Left hindlimb (tissue), 1 donor: Measurements from ENCODE around the gene AOPEP.
A peak's percentile ranks its signal among the peaks of the same experiment; 100 is the strongest.

Experiments
- DNase-seq: peaks from one replicate; pipeline ENCODE4 v3.0.0-alpha.2; 2018

The AOPEP gene

DNA sequence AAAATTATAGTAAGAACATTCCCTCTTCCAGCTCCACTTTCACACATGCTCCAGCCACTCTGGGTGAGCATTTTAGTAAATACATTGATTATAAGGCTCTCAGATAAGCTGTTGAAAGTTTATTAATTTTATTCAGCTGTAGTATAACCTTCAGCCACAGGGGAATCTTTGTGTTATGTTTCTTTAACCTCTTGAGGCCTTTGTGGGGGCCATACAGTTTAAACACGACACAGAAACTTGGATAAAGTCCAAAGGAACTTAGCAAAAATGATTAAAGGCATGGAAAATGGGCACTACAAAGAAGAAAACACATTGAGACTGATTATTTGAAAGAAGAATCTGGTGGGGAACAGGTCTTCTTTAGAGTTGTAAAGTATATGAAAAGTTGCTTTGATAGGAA is 70.2 kb downstream of the AOPEP start:
- DNase-seq: no peak

DNA sequence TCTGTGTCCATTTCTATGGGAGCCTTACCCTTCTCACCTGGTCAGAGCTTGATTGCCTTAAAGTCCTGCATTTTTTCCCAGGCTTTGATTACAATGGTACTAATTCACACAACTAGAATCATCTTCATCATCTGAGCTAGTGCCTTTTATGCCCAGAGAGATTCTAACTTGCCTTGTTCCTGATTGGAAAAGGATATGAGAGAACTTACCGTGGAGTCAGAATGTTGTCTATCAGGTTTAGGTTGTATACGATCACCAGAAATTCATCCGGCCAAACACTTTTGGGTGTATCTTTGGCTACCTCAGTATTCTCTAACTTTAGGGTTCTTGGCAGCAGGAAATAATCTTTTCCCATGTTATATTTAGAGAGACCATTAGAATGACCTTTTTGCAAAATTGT is 71.7 kb downstream of the AOPEP start:
- DNase-seq: no peak

DNA sequence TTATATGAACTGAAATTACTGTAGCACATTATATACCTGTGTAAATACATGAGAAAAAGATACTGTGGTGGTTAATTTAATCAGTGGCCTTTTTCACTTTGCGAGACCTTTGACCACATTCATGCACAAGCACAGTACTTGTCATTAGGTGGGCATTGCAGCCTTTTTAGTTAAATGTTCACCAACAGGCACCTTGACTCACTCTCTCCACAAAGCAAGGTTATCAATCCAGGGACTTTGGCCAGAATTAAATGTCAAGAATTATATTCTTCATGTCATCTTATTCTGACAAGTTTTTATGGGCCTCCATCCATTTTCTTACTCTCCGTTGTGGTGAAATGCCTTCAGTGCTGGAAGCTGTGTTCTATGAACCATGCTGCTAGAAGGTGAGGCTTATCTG is 72.2 kb downstream of the AOPEP start:
- DNase-seq: no peak

DNA sequence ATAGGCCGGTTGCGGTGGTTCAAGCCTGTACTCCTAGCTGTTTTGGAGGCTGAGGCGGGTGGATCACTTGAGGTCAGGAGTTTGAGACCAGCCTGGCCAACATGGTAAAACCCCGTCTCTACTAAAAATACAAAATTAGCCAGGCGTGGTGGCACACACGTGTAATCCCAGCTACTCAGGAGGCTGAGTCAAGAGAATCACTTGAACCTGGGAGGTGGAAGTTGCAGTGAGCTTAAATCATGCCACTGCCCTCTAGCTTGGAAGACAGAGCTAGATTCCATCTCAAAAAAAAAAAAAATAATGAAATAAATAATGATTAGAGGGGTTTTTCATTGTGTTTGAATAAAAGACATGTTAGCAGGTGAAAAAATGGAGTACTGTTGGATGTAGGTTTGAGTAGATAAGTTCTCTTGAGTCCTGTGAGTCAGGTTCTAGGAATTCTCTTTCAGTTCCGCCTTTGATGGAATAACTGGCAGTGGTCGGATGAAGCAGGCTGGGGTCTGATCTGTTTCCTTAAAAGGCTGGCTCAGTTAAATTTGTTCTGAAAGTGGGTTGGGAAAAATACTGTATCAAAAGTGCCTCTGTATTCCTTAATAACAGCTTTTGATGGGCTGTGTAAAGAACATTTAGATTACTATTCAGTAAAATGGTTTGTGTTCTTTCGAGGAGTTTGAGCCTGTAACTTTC is 73.2 kb downstream of the AOPEP start:
- peak; percentile 56 for DNase-seq

DNA sequence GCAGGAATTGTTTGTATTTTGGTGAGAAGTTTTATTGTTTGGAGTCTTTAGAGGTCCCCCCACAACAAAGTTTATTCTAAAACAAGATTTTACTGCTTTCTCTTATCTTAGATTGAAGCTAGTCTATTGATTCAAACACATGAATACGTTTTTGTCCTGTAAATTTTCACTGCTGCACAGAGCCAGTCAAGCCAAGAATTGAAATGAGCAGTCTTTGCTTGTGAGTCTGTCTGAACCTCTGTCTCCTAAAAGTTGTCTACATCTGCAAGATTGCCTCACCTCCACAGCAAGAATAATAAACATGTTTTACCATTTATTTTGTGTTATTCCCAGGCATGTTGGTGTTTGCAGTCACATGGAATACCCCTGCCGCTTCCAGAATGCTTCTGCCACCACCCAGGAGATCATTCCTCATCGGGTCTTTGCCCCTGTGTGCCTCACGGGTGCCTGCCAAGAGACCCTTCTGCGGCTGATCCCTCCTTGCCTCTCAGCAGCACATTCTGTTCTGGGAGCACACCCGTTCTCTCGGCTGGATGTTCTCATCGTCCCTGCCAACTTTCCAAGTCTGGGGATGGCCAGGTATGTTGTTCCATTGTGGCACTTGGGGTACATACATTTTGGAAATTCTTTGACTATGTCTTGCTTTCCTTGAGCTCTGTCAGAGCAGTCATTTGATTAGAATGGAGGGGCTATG is 74.1 kb downstream of the AOPEP start:
- no peak for DNase-seq

DNA sequence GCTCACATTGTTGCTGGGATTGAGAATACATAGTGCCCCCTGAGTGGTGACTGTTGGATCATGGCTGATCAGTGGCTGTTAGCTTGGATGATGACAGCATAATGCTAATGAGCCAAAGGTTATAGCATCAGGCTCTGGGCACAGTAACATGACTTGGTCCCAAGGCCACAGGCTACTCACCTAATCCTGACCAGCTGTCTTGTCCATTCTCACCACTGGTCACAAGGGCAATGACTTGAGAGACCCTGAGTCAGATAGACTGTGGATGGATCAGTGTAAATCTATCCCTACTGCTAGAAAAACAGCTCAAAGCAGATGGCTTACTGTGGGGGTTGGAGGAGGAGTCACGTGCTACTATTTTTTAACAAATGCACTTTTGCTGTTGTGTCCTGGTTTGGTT is 74.7 kb downstream of the AOPEP start:
- DNase-seq: no peak

DNA sequence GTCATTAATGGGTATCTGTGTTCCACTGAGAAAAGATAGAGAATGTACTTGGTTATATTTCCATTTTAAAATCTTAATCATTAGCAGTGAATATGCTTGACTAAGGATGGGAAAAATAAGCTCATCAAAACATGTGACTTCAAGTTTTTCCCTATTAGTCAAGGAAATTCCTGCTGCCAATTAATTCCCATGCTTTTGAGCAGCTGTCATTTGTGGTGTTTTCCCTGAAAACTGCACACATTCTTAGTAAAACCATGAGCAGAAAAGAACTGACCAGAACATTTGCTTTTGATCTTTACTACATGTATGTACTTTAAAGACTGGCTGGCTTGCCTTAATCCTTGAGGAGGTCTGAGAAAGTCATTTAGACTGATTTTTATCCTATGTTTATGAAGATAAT is 75.2 kb downstream of the AOPEP start:
- no peak for DNase-seq

DNA sequence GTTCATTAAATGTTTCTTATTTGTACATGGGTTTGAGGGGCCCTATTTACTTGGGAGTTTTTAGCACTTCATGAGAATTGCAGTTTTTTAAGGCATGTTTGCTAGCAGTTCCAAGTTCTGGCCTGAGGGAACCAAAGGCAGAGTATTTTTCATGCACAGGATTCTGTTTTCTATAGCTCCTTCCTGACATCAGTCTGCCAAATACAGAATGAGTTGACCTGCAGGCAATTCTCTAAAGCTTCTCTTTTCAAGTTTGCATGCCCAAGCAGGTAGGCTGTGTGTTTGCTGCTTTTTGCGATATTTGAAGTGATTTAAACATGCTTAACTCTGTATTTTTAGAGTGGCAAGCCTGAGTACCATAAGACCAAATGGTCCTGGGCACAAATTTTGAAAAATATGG is 75.8 kb downstream of the AOPEP start:
- DNase-seq: no peak

DNA sequence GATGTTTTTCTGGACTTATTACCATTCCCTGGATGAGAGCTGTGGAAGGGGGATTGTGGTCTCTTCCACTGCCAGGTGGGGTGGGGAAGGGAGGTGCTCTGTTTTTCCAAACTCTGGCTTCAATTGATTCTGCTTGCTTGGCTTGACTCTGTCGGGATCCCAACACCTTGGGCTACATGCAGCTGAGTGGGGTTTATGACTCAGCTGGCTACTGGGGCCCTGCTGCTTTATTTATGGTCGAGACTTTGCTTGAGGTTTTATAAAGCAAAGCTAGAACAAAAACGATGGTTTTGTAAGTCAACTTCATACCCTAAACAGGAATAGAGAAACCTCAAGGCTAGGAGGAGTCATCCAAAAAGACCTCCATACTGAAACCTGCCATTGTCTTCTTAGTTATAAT is 76.3 kb downstream of the AOPEP start:
- DNase-seq: peak; percentile 62

DNA sequence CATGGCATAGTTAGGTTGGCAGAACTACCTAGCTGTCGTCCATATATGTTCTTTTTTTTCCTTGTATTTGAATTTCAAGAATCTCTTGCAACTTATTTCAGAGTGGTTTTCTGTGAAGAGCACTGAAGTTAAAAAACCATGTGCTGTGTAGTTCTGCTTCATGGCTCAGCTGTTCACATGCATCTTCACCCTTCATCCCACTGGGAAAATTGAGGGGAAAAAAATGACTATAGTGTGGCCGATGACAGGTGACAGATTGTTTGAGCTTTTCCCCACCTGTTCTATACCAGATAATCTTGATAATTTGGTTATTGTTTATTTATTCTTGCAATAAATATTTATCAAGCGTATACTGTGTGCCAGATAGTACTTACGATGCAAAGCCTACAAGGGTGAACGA is 77.8 kb downstream of the AOPEP start:
- no peak for DNase-seq

DNA sequence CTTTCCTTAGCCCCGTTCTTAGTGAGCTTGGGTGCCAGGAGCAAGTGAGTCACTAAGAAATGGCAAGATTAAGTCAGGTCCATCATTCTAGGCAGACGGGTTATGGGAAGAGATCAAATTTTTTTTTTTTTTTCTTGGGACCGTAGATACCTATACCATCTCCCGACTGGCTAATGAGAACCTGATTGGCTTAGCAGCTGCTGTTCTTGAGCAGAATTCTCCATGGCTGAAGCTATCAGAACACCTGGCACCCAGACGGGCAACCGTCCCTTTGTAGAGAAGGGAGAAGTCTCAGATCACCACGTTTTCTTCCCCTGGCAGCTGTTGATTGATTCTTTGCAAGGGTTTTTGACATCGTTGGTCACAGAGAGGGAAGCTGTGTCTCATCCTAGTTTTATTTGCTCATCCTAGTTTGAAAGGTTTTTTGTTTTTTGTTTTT is 78.6 kb downstream of the AOPEP start:
- DNase-seq: no peak

DNA sequence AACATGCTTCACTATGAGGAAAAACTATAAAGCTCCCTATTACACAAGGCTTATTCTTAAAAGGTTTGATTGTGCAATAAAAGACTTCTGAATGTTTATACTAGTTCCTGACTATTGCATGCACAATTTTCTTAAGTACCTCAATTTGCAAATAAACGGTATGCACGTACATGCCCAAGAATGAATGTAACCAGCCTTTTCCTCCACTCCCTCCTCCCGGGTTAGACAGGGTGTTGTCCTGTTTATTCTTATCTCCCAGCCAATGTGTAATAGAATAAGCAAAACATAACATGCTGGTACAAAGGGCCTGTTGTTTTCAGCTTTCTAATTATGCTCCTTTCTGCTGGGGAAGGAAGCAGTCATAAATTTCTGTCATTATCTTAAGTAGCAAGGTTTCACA is 79.1 kb downstream of the AOPEP start:
- no peak for DNase-seq

DNA sequence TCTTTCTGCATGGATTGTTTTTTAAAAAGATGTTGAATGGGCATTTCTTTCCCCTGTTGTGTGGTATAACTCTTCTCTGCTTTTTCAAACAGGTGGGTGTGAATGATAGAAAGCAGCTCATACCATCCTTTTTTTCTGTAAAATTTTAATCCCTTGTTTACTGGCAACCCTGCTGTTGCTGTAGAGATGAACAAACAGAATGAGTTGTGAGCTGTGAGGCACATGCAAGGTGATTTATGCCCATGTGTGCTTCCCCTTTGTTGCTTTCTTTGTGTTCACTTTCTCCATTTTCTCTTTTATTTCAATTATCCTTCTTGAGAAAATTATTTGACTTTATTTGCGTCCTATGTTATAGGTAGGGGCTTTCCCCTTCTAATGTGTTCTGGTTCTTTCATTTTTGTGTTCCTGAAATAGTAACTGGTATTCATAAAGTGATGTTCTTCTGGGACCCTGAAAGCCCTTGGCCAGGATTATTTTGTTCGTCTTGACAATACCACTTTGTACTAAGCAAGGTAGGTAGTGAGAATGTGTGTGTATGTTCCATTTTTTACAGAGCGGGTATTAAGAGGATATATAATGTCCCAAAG is 79.9 kb downstream of the AOPEP start:
- DNase-seq: no peak

DNA sequence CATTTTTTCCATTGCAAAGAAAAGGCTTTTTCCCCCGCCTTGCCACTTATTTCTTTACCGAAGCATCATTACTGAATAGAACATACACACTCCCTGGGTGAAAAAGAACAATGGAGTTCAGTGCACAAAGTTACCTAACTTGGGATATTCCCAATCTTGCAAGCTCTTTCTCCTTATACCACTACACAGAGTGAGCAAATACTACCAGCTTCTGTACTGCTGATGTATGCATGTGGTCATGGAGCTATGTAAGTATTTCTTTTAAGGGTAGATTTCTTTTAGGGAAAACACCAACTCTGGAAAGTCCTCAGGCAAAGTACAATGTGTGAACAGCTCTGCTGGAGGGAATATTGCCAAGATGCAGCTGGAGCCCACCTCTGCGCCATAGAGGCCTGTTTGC is 81.1 kb downstream of the AOPEP start:
- no peak for DNase-seq

DNA sequence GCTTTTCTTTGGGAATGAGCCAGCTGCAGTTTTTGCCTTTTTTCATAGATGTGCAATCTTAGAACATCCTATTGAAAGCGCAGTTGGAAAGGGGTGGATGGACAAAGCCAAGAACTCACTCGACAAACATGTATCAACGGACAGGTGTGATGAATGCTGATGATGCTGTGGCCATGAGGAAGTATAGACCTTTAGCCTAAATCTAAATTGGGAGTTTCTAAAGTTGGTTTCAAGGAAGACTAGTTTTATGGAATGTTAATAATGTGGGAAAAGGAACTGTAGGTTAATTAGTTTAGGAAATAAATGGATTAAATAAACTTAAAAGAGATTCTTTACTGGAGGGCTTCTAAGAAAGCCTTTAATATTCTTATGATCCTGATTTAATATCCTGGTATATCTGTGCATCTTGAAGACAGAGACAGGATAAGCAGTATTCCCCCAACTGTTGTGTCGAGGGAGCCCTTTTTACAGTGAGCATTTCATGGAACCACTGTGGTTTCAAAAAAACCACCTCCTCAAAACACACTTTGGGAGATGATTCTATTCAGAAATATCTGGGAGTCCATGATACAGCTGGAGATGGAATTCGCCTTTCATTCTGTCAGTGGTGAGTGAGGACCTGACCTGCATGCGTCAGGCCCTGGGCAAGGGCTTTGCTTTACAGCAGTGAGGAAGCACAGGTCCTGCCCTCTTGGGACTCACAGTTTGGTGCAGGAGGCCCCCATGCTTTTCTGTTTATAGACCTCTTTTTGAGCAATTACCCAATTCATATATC is 82.6 kb downstream of the AOPEP start:
- DNase-seq: no peak

DNA sequence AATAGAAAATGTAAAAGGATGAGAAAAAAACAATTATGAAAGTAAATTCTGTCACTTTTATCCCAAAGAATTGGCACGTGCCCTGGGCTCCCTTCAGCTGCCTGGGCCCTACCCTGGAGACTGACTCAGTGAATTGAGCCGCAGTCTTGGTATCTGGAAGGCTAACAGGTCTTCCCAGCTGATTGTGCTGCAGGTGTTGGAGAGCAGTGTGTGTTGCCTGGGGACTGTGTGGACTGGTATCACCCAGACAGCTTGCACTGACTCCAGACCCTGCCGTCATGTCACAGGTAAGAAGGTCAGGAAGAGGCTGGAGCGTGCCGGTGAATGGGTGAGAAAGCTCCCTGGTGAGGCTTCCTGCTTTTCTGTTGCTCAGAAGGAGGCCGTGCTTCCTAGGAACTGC is 83.3 kb downstream of the AOPEP start:
- no peak for DNase-seq

DNA sequence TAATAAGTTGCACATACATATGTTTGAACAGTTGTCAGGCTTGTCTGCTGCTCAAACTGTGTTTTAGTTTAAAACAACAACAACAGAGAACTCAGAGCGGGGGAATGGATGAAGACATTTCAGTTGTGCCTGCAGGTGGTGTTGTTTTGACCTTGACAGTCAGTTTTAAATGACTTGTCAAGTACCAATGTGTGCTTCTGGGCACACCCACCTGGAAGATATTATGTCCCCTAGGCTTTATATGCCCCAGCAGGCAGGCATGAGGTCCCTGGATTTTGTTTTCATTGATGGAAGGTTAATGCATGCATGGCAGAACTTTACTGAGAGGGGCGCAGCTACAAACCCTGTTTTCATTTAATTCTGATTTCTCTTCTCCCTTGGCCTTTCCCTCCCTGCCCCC is 84.6 kb downstream of the AOPEP start:
- no peak for DNase-seq

DNA sequence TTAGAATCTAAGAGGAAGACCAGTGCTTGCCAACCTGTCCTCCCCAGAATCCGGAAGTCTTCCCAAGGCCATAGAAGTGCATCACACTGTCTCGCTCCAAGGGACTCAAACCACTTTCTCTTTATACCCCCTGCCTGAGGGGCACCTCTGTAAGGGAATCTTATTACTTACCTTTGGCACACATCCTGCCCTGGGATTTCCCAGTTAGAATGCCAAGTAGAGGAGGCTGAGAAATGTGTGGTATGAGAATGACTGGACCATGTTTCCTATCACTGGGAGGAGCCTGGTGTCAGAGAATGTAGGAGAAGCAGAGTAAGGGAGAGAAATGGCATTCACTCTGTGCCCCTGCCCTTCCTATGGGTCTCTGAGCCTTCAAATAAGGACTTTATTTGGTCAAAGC is 85.8 kb downstream of the AOPEP start:
- no peak for DNase-seq

DNA sequence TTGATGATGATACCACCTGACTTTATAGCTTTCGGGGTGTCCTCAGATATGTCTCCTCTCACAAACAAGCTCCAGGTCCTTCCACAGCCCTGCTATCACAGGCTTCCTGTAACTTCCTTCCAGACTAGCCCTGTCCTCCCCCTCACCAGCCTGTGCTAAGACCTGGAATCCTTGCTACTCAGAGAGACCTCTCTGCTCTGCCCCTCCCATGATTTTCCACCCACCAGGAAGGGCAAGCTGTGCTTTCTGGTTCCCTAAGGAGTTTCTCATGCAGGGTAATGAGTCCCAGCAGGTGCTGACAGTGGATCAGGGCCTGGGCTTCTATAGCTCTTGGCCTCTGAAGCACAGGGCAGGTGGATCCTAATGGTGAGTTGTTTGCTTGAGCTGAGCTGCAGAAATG is 86.9 kb downstream of the AOPEP start:
- DNase-seq: no peak

DNA sequence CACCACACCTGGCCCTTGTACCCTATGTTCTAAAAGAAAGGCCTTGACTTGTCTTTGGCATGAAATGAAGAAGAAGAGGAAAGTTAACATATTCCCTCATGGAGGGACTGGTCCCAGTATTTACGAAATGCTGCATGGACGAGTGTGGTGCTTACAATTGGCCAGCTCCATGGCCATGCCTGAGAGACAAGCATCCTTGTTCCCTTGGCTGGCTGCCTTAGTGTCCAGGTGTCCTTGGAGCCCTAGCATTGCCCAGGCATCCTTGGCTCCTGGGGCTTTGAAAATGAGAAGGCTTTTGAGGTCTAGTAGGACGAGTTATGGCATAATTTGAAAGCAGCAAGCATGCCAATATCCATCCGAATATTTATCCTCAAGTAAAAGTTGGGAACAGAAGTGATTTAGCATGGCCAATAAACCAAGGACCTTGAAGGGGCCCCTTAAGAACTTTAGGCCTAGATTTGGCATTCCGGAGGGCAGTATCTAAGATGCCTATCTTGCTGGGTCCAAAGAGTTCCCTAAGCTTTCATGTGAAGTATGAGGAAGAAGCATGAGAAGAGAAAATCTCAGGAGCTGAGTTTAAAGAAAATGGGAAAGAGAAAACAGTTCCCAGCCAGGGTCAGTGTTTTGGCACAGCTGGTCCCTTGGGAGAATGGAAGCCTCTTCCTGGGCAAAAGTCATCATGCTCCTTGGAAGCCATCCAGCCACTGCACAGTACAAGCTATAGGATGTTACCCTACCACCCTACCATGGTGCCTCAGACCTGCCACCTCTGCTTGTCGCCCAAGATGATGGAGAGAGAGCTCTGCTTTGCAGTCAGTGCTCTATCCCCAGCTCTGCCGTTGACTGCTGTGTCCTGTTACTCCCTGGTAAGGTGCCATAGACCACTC is 91.0 kb downstream of the AOPEP start:
- DNase-seq: no peak

DNA sequence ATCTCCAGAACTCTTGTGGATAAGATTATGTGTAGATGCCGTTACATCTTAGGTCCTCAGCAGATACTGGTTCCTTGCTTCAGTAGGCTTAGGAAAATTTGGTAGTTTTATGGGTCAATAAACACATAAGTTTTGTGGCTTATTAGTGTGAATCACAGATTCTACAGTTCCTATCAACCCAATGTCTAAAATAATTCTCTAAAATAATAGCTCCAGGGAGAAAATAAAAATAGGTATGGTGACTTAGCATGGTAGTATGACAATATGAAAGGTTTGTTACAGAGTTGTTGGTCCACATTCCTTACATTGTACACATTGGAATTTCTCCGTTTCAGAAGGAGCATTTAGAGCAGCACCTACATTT is 91.7 kb downstream of the AOPEP start:
- DNase-seq: no peak

DNA sequence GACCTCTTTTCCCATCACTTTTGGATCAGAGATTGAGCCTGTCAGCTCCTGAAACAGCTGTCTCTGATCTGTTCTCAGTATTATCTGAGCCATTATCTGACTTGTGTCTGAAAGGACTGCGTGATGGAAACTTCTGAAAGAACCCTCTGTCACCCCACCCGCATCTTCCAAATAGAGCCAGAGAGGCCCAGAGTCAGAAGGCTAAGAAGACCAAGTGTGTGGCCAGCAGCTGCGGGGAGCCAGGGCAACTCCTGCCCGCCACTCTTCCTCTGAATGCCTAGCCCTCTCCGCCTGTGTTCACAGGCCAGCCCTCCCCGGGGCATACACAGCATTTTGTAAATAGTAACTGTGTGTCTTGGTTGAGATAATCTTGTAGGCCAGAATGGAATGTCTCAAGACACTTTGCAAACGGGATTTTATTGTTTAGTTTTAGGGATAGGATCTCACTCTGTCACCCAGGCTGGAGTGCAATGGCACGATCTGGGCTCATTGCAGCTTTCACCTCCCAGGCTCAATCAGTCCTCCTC is 92.7 kb downstream of the AOPEP start:
- DNase-seq: peak; percentile 33
